ENCODE measurements around the gene LRP5. TPM values are rescaled to one million over a fixed set of nuclear protein-coding genes. Genes with fewer than 3 reads are reported as not detected.

The LRP5 gene
- total RNA-seq, 1 donor from 2014 or later, result 38.7 TPM

DNA sequence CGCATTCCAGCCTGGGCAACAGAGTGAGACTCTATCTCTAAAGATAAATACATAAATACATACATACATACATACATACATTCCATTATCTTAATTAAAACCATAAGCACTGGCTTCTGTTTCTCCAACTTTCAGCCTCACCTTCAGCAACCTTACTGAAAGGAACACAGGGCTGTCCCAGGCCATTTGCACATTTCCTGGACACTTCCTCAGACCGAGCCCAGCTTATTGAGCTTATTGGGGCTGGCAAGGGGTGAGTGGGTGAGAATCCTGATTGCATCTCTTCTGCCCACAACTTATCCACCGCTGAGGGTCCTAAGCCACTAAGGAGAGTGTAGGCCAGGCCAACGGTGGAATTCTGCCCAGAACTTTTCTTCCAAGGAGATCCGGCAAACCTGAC is 16.5 kb upstream of the LRP5 start:
- DNase-seq (ENCODE audit: low spot score), result no peak
- Mint-ChIP-seq H3K36me3 (ENCODE audit: low read depth) (no peaks in the 10 kb centered on the region), H3K4me3 (ENCODE audit: unreplicated experiment) (no peak overlapping the region), H3K9me3 (ENCODE audit: low read depth) (no peaks in the 10 kb centered on the region), H3K27me3 (ENCODE audit: low read depth) (no peaks in the 10 kb centered on the region), H3K27ac (ENCODE audit: unreplicated experiment) (no peak overlapping the region), H3K4me1 (ENCODE audit: low read depth) (peaks cover 3% of the 10 kb centered on the region)
- TF ChIP-seq CTCF (IDR thresholded peaks at IDR 0.05), result no peak

DNA sequence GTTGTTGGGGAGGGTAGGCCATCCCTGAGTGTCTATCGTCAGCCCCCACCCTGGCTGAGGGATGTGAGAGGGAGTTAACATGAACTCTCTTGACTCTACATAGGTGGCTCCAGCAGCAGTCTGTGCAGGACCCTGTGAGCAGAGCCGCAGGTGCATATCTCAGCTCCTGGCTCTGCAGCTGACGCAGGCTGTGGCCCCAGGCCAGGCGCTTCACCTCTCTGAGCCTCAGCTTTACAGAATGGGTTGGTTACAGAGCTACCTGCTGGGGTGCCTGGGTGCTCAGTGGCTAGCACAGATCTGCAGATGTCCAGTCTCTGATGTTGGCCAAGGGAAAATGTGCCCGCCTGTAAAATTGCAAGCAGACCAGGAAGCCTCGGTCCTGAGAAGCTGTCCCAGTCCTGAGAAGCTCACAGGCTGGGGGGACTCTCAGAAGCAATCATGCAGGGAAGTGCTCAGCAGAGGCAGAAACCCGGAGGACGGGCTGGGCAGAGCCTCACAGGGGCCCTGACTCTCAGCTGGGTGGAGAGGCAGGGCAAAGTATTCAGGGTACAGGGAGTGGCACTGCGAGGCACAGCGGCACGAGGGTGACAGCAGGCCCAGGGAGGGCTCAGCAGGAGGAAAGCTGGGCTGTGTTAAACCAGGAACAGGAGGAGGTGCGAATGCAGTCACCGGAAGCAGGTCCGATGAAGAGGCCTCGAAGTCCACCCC is 15.9 kb upstream of the LRP5 start:
- Mint-ChIP-seq H3K36me3 (ENCODE audit: low read depth) (no peaks in the 10 kb centered on the region), H3K4me3 (ENCODE audit: unreplicated experiment) (no peak overlapping the region), H3K27ac (ENCODE audit: unreplicated experiment) (no peak overlapping the region), H3K9me3 (ENCODE audit: low read depth) (no peaks in the 10 kb centered on the region), H3K4me1 (ENCODE audit: low read depth) (peaks cover 3% of the 10 kb centered on the region), H3K27me3 (ENCODE audit: low read depth) (no peaks in the 10 kb centered on the region)
- DNase-seq (ENCODE audit: low spot score), result no peak
- no peak for TF ChIP-seq CTCF (IDR thresholded peaks at IDR 0.05)

DNA sequence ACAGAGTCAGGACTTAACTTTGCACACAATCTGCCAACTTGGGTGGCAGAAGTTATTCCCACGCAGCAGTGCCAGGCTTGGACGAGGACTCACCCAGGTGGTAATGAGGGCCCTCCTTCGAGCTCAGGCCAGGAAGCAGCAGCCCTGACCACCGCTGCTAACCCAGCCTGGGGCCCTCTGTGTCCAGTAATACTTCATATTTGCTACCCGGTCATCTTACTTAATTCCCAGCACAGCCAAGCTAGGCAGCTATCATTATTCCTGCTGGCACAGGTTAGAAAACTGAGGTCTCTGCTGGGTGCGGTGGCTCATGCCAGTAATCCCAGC is 15.4 kb upstream of the LRP5 start:
- Mint-ChIP-seq H3K4me1 (ENCODE audit: low read depth) (peaks cover 3% of the 10 kb centered on the region), H3K27me3 (ENCODE audit: low read depth) (no peaks in the 10 kb centered on the region), H3K9me3 (ENCODE audit: low read depth) (no peaks in the 10 kb centered on the region), H3K36me3 (ENCODE audit: low read depth) (no peaks in the 10 kb centered on the region), H3K4me3 (ENCODE audit: unreplicated experiment) (no peak overlapping the region), H3K27ac (ENCODE audit: unreplicated experiment) (no peak overlapping the region)
- DNase-seq (ENCODE audit: low spot score), result no peak
- TF ChIP-seq CTCF (IDR thresholded peaks at IDR 0.05), result no peak

DNA sequence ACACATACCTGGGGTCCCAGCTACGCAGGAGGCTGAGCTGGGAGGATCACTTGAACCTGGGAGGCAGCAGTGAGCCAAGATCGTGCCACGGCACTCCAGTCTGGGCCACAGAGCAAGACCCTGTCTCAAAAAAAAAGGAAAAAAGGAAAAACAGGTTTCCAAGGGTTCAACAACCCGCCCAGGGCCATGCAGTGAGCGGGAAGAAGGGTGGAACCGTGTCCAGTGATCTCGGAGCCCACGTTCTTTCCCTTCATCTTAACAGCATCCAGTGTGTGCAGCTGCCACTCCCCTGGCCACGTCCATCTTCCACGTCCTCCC is 14.9 kb upstream of the LRP5 start:
- no peak for DNase-seq (ENCODE audit: low spot score)
- Mint-ChIP-seq H3K4me1 (ENCODE audit: low read depth) (peaks cover 3% of the 10 kb centered on the region), H3K27ac (ENCODE audit: unreplicated experiment) (no peak overlapping the region), H3K9me3 (ENCODE audit: low read depth) (no peaks in the 10 kb centered on the region), H3K36me3 (ENCODE audit: low read depth) (no peaks in the 10 kb centered on the region), H3K4me3 (ENCODE audit: unreplicated experiment) (no peak overlapping the region), H3K27me3 (ENCODE audit: low read depth) (no peaks in the 10 kb centered on the region)
- no peak for TF ChIP-seq CTCF (IDR thresholded peaks at IDR 0.05)

GRCh38 chr11:68297812-68298658 is 14.4 kb upstream of the LRP5 start:
- Mint-ChIP-seq H3K9me3 (ENCODE audit: low read depth) (no peaks in the 10 kb centered on the region), H3K36me3 (ENCODE audit: low read depth) (no peaks in the 10 kb centered on the region), H3K27ac (ENCODE audit: unreplicated experiment) (no peak overlapping the region), H3K4me3 (ENCODE audit: unreplicated experiment) (no peak overlapping the region), H3K4me1 (ENCODE audit: low read depth) (peaks cover 7% of the 10 kb centered on the region), H3K27me3 (ENCODE audit: low read depth) (no peaks in the 10 kb centered on the region)
- TF ChIP-seq CTCF (IDR thresholded peaks at IDR 0.05), result peak; percentile 94
- DNase-seq (ENCODE audit: low spot score), result no peak

Measured in chondrocyte (in vitro differentiated cells).